Type B pancreatic cell (in vitro differentiated cells): ENCODE measurements around the gene CABP2. TPM values are rescaled to one million over a fixed set of nuclear protein-coding genes. Genes with fewer than 3 reads are reported as not detected.
"Not testable (repeated sequence)": the region's sequence is repeated elsewhere in the genome, so short reads cannot be mapped to it uniquely, and the experiment has no call there.

ENCODE experiments used
- DNase-seq: peaks from one replicate; pipeline ENCODE4 v3.0.0; 2021; ENCODE audit warnings: mixed read lengths; ENCODE audit not compliant: unreplicated experiment; ENCODE audit errors: extremely low spot score
- H3K27ac Mint-ChIP-seq: 2 replicates; pipeline ENCODE4 v1.8.0; 2021; ENCODE audit warnings: mild to moderate bottlenecking, mixed read lengths
- H3K27me3 Mint-ChIP-seq: 2 replicates; pipeline ENCODE4 v1.8.0; 2021; ENCODE audit warnings: mixed read lengths
- H3K36me3 Mint-ChIP-seq: 2 replicates; pipeline ENCODE4 v1.8.0; 2021; ENCODE audit warnings: mixed read lengths
- H3K4me1 Mint-ChIP-seq: one replicate; pipeline ENCODE4 v1.8.0; 2021; ENCODE audit warnings: mixed read lengths; ENCODE audit not compliant: unreplicated experiment
- H3K4me3 Mint-ChIP-seq: 2 replicates; pipeline ENCODE4 v1.8.0; 2021; ENCODE audit warnings: mild to moderate bottlenecking, mixed read lengths
- H3K9me3 Mint-ChIP-seq: 2 replicates; pipeline ENCODE4 v1.8.0; 2021; ENCODE audit warnings: mixed read lengths
- CTCF ChIP-seq: fragments of 200-600 bp; sonication (generic); conservative IDR thresholded peaks from 2 replicates; pipeline ENCODE4 v1.5.0; 2021; ENCODE audit warnings: antibody characterized with exemption, mild to moderate bottlenecking
- total RNA-seq: library from RNA; stranded (reverse); gene quantifications from 2 replicates; pipeline ENCODE4 v1.2.1, GENCODE V29; 2021; ENCODE audit warnings: low replicate concordance

Gene CABP2
- total RNA-seq, 1 donor from 2014 or later, result not detected

GRCh38 chr11:67548555-67549110, 25.4 kb upstream of the CABP2 start:
- no peaks in the 10 kb centered on the region for H3K36me3 Mint-ChIP-seq
- no peak overlapping the region for H3K4me3 Mint-ChIP-seq
- no peaks in the 10 kb centered on the region for H3K27me3 Mint-ChIP-seq
- peaks cover 4% of the 10 kb centered on the region for H3K4me1 Mint-ChIP-seq
- peaks cover 7% of the 10 kb centered on the region for H3K9me3 Mint-ChIP-seq
- DNase-seq, result no peak
- H3K27ac Mint-ChIP-seq, result no peak overlapping the region
- TF ChIP-seq CTCF, result no peak

- not testable (repeated sequence) for H3K4me1 Mint-ChIP-seq, H3K4me3 Mint-ChIP-seq, H3K36me3 Mint-ChIP-seq, H3K27ac Mint-ChIP-seq, H3K27me3 Mint-ChIP-seq, H3K9me3 Mint-ChIP-seq, DNase-seq
These were observed 24.9 kb upstream of the CABP2 start for GRCh38 chr11:67548112-67548511.

- Mint-ChIP-seq H3K27me3 (no peaks in the 10 kb centered on the region), H3K4me1 (peaks cover 4% of the 10 kb centered on the region), H3K9me3 (no peaks in the 10 kb centered on the region), H3K27ac (peak overlapping the region; percentile 36), H3K36me3 (no peaks in the 10 kb centered on the region), H3K4me3 (no peak overlapping the region)
- no peak for DNase-seq
- no peak for TF ChIP-seq CTCF
These were observed 22.0 kb upstream of the CABP2 start for GRCh38 chr11:67545280-67545679.

- Mint-ChIP-seq H3K27ac (no peak overlapping the region), H3K9me3 (no peaks in the 10 kb centered on the region), H3K4me3 (no peak overlapping the region), H3K27me3 (no peaks in the 10 kb centered on the region), H3K4me1 (peaks cover 4% of the 10 kb centered on the region), H3K36me3 (no peaks in the 10 kb centered on the region)
- no peak for DNase-seq
- TF ChIP-seq CTCF, result no peak
These were observed 21.5 kb upstream of the CABP2 start for GRCh38 chr11:67544616-67545242.

DNA sequence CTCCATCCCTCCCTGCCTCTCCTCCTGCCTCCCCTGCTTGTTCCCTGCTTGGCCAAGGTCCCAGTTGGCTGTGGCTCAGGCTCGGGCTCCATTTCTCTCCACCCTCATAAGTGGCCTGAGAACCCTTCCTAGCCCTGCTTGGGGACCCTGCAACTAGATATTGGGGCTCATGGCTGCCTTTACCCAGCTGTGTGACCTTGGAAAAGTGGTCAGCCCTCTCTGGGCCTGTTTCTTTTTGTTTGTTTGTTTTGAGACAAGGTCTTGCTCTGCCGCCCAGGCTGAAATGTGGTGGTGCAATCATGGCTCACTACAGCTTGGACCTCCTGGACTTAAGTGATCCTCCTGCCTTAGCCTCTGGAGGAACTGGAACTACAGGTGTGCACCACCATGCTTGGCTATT, 20.3 kb upstream of the CABP2 start:
- Mint-ChIP-seq H3K4me1 (peaks cover 4% of the 10 kb centered on the region), H3K9me3 (no peaks in the 10 kb centered on the region), H3K36me3 (no peaks in the 10 kb centered on the region), H3K27me3 (no peaks in the 10 kb centered on the region), H3K27ac (no peak overlapping the region), H3K4me3 (no peak overlapping the region)
- TF ChIP-seq CTCF, result no peak
- no peak for DNase-seq

GRCh38 chr11:67542971-67543370, 19.7 kb upstream of the CABP2 start:
- Mint-ChIP-seq H3K27me3 (no peaks in the 10 kb centered on the region), H3K4me1 (peaks cover 4% of the 10 kb centered on the region), H3K9me3 (no peaks in the 10 kb centered on the region), H3K36me3 (no peaks in the 10 kb centered on the region), H3K27ac (no peak overlapping the region), H3K4me3 (no peak overlapping the region)
- no peak for TF ChIP-seq CTCF
- DNase-seq, result no peak
